CD4-positive, alpha-beta T cell treated with Interleukin-17A for 1 hour (primary cell): ENCODE measurements around the gene NTHL1.
"Not testable (repeated sequence)": the region's sequence is repeated elsewhere in the genome, so short reads cannot be mapped to it uniquely, and the experiment has no call there.

Source experiments
- DNase-seq: peaks from one replicate; pipeline ENCODE4 v3.0.0-alpha.2; 2020

Gene NTHL1

DNA sequence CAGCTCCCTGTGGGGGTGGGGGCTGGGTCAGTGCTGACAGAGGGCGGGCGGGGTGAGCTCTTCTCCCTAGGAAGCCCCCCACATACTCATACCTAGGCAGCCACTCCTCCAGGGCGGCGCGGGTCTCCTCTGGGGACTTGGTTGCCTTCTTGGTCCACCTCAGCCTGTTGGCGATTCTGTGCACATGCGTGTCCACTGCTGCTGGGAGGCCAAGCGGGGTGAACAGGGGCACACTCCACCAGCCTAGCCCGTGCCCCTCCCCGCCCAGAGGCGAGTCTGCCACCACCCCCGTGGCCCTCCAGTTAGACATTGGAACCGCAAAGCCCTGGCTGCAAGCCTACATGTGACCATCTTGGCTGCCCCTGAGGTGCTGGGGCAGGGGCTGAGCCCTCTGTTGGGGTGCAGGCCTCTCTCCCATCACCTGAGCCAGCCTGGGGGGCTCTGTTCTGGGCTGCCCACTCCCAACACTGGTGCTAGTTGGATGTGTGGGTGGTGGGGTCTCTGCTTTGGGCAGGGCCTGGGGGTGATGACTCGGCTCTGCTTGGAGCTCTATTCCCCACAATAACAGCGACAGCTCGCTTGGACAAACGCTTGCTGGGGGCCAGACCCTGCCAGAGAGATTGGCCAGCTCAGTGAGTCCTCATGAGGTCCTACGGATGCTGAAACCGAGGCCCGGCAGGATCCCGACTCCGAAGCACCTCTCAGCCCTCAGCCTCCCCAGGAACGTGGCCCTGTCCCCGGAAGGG is 7.4 kb downstream of the NTHL1 start:
- DNase-seq: no peak

DNA sequence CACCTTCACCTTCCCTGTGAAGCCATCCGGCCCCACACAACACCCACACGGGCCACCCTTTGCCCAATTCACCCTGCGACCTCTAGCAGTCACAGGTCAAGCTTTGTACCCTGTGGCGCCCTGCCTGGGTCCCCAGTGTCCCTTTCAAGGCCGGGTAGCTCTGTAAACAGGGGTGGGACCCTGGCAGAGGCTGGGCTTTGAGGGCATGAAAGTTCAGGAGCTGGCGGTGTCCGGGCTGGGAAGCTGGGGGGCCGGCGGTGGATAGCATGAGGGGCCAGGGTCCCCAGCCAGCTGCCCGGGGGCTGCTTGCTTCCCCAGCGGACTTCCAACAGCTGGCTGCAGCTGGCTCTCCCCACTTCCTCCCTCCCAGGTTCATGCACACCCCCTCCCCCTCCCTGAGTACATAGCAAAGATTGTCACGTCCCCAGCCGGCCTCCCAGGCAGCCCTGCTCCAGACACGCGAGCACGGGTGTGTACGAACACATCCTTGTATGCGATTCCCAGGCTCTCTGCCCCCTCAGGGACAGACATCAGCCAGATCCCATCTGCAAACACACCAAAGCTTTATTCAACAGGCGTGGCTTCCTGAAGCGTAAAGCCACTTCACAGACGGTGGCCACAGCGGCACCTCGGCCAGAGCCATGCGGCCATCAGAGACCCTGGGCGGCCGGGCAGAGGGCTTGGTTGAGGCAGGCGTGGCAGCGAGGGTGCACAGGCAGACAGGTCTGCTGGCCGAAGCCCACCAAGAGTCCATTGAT is 8.2 kb downstream of the NTHL1 start:
- no peak for DNase-seq

DNA sequence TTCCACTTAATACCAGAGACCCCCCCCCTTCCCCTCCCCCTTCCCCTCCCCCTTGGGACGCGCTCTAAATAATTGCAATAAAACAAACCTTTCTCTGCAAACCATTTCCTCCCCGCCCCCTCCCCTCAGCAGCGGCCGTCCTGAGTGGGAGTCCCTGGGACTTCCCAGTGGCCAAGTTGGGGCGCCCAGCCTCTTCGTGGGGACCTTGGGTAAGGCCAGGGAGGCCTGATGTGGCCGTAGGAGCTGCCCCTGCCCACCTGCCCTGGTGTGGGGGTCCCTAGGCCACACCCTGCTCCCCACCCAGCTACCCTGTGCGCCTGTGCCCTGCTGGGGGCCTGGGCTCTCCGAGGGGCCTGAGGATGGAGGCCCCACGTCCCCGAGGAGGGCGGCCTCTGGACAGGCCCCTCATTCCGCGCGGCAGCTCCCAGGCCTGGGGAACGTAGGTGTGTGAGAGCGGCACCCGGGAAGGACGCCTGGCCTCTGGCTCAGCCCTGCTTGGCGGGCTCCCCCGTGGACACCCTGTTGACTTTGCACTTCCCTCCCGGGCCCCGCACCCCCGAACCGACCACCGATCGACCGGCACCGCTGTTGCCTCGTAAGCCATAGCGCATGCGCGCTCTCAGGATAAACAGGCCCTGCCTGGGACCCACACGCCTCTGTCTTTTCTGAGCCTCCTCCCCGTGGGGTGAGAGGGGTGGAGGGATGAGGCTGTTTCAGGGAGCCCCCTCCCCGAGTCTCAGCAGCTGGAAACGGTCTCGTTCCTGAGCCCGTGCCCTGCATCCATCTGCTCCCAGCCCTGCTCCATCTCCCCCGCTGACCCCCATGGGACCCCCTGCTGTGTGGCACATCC is 9.0 kb downstream of the NTHL1 start:
- DNase-seq: no peak

DNA sequence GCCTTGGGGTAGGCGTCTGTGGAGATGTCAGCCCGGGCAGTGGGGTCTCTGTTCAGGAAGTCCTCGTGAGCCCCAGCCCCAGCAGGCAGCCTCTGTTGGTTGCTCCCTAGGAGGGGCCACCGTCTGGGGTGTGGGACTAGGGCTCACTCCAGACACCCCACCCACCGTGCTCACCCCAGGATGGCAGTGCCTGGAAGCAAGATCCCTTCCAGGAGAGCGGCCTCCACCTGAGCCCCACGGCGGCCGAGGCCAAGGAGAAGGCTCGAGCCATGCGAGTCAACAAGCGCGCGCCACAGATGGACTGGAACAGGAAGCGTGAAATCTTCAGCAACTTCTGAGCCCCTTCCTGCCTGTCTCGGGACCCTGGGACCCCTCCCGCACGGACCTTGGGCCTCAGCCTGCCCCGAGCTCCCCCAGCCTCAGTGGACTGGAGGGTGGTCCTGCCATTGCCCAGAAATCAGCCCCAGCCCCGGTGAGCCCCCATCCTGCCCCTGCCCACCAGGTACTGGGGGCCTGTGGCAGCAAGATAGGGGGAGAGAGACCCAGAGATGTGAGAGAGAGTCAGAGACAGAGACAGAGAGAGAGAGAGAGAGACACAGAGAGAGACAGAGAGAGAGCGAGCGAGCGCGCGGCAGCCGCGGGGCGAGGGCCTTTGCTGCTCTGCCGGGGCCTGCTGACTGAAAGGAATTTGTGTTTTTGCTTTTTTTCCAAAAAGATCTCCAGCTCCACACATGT is 9.8 kb downstream of the NTHL1 start:
- DNase-seq: no peak

DNA sequence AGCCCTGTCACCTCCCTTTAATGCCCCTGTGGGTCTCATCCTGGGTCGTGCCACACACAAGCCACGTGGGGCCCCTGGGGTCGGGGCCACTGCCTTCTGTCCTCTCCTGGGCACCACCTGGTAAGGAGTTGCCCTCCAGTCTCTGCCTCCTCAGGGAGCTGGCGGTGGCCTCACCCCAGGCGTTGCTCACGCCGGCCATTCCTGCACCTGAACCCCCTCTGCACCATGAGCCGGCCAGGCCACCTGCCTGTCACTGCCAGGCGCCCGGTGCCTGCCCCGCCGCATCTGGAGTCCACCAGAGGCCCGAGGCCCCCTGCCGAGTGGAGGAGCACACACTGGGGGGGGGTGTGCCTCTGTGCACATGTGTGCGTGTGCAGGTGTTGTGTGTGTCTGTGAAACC is 10.5 kb downstream of the NTHL1 start:
- DNase-seq: no peak

DNA sequence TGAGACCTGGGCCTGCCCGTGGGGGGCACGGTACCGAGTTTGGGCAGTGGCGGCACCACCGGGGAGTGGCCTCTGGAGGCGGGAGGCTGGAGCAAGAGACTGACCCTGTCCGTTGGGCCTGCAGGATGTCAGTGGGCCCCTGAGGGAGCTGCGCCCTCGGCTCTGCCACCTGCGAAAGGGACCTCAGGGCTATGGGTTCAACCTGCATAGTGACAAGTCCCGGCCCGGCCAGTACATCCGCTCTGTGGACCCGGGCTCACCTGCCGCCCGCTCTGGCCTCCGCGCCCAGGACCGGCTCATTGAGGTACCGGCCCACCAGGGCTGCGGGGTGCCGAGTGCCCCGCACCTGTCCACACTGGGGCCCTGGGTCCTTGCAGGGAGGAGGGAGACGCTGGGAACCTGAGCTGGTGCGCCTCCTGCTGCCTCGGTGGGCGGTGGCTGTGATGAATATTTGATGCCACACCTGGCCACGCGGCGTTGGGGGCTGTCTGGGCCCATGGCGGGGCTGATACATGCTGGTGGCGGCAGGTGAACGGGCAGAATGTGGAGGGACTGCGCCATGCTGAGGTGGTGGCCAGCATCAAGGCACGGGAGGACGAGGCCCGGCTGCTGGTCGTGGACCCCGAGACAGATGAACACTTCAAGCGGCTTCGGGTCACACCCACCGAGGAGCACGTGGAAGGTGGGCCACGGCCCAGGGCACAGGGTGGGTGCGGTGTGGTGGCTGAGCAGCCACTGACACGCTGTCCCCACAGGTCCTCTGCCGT is 11.3 kb downstream of the NTHL1 start:
- no peak for DNase-seq

DNA sequence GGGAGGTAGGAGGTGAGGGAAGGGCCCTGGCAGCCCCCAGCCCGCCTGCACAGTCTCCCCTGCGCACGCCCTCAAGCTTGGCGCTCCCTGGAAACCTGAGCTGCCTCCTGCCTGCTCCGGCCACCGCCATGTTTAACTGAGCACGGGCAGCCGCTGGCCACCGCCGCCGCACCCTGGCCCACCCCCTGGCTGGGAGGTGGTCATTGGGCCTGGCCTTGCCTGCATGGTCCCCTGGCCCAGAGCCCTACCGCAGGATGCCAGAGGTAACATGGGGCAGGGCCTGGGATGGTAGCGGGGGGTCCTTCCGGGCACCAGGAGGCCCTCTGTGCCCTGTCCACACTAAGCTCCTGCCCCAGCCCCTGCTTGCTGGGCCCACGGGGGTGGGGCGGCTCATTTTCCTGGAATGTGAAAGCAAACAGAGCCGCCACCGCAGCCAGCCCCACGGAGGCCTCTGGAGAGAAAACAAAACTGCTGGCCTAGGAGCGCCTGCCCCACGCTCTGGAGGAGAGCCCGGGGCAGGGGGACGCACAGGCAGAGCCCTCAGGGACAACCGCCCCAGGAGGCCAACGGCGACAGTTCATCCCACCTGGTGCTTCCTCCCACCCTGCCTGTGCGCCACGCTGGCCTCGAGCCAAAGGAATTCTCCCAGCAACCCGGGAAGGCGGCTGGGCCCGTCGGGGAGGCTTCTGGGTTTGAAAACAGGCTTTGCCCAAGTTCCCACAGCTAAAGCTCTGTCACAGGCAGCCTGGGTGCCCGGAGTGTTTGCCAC is 12.0 kb downstream of the NTHL1 start:
- no peak for DNase-seq

DNA sequence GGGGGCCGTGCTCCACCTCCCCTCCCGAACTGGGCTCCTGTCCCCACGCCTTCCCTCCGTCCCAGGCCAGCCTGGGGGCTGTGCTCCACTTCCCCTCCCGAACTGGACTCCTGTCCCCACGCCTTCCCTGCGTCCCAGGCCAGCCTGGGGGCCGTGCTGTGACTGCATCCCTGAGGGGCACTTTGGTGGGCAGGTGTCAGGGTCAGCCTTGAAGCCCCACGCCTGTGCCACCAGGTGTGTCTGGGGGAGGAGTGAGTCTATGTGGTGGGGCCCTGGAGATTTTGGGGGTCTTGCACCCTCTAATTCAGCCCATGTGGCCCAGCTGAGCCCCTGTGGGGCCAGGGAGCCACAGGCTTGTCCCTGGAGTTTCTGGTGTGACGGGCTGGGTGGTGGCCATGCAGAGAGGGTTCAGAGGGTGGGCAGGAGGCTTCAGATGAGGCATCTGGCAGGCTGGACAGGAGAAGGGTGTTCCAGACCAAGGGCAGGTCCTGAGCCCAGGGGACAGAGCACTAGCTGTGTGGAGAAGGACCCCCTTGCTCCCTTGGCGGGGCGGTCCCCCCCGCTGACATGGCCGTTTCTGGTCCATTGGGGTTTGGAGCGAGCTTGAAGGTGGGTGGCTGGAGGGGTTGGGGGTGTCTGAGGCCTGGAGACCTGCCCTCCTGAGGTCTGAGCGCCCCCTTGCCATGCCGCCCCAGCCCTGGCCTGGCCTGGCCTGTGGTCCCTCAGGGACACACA is 12.8 kb downstream of the NTHL1 start:
- DNase-seq: no peak

DNA sequence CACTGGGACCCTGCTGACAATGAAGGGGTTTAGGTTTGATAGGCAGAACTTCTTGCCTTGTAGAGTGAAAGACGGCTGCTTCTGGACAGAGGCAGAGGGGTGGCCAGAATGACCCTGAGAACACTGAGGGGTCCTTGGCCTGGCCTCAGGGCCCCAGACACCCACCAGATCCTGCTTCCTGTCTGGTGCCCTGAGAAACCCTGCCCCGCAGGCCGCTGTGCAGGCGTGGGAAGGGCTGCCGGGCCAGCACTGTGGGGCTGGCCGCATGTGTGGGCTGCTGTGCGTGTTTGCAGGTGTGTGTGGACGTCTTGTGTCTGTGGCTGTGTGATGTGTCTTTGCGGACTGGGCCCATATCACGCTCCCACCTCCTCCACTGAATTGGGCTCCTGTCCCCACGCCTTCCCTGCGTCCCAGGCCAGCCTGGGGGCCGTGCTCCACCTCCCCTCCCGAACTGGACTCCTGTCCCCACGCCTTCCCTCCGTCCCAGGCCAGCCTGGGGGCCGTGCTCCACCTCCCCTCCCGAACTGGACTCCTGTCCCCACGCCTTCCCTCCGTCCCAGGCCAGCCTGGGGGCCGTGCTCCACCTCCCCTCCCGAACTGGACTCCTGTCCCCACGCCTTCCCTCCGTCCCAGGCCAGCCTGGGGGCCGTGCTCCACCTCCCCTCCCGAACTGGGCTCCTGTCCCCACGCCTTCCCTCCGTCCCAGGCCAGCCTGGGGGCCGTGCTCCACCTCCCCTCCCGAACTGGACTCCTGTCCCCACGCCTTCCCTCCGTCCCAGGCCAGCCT is 13.5 kb downstream of the NTHL1 start:
- not testable (repeated sequence) for DNase-seq

DNA sequence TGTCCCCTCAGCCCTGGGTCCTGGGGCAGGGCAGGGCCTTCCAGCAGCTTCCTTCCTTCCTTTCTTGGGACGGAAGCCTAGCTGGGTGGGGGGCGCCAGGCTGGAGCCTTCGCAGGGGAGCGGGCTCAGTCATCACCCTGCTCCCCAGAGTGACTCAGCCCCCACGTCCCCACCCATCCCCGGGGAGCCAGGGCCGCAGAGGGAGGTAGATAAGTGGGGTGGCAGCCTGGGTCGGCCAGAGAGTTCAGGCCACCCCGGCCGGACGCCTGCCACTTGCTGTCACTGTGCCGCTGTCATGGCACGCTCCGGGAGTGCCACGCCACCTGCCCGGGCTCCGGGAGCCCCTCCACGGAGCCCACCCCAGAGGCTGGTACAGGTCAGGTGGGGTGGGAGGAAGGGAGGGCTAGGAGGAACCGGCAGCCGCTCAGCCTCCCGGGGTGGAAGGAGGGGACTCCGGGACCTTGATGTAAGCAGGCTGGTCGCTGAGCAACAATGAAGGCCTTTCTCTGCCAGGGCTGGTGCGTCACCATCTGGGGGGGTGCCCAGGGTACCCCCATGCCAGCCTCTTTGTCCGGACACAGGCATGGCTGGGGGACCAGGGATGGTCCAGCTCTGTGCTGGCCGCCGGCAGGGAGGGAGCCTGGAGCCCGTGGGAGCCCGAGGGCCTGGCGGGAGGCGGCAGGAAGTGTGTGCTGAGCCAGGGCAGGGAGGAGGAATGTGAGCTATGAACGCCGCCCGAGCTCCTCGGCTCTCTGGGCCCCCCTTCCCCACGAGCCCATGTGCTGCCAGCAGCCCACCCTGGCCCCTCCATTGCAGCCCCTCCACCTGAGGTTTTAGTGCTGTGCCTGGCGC is 14.4 kb downstream of the NTHL1 start:
- DNase-seq: no peak

DNA sequence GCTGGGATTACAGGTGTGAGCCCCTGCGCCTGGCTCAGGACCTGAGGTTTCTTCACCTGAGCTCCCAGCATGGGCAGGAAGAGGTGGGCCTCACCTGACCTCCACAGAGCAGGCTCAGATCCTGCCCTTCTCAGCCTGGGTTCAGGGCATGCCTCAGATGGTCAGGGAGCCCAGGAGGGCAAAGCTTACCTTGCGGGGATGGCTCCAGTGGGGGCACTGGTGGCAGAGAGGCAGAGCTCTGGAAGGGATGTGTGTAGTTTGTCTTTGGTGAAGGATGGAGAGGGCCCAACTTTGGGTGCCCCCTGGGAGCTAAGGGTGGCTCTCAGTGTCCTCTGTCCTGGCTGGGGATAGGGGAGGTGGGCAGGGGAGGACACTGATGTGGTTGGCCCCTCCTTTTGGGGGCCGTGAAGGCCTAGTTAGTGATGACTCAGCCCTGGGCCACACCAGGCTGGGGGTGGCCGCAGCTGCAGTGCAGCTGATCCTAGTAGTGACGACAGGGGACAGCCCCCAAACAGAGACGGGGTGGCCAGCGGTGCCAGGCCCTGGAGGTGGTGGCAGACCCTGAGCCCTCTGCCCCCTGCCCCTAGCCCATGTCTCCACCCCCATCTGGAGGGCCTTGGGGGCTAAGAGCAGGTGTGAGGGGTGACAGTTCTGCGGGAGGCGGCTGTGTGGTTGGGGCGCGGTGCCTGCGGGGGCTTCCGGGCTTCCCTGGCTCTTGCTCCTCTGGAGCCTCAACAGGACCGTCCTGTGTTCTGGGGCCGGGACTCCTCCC is 15.2 kb downstream of the NTHL1 start:
- DNase-seq: no peak

DNA sequence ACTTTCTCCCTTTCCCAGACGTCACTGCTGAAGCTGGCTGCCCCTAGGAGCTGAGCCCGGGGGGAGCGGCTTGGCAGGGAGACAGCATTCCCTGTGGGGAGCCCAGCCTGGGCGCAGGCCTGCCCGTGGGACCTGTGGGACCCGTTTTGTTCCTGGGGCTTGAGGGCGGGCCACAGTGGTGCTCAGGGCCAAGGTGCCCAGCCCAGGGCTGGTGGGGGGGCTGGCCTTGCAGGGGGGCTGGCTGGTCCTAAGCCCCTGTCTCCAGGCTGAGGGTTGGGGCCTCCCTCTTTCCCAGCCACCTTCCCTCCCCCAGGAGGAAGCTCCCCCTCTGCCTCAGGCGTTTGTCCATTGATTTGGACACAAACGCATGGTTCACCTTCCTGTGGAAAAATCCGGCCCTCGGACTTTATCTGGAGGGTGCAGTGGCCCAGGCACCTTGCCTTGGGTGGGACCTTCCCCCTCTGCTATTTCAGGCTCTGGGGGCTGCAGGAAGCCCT is 16.5 kb downstream of the NTHL1 start:
- no peak for DNase-seq

DNA sequence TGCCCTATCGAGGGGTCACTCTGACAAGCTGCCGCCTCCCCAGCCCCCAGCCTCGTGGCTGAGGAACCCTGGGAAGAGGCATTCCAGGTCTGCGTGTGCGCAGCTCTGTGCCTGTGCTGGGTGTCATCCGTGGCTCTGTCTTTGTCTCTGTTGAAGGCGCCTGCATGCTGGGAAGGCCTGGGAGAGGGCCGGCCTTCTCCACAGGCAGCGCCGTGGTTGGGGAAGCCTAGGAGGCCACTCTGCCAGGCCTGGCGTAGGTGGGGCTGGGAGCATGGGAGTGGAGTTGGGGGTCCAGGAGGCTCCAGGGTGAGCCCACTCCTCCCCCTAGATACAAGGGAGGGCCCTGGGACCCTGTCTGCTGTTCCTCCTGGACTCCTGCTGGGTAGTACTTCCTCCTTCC is 17.6 kb downstream of the NTHL1 start:
- DNase-seq: no peak

DNA sequence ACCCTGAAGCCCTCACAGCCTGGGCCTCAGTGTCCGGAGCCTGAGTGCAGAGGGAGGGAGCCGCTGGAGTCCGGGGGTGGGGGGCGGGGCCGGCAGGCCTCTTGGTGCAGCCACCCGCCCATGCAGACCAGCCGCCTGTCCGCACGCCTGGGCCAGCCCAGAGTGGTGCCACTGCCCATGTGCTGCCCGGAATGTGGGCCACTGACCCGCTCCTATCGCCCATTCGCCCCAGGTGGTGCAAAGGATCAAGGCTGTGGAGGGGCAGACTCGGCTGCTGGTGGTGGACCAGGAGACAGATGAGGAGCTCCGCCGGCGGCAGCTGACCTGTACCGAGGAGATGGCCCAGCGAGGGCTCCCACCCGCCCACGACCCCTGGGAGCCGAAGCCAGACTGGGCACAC is 18.3 kb downstream of the NTHL1 start:
- no peak for DNase-seq

DNA sequence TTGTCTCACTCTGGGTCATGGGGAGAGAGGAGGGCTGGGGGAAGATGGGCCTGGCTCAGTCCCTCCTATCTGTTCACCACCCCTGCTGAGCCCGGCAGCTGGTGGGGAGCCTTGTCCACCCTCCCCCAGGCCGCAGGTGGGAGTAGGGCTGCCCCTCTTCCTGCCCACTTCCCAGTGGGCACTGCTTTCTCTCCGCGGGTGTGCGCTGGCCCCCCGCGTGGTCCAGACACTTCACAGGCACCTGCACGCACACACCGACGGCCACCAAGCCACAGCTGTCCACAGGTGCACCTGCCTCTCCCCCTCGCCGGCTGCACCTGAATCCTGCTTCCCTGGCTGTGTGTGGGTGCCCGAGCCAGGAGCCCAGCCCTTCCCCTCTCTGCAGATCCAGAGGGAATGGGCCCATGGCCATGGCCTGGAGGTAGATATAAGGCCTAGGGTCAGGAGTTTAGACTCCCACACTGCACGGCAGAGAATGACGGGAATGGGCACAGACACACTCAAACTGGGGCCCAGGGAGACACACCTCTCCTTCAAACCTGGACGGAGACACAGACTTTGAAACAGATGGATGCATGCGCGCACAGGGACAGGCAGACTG is 18.9 kb downstream of the NTHL1 start:
- no peak for DNase-seq

DNA sequence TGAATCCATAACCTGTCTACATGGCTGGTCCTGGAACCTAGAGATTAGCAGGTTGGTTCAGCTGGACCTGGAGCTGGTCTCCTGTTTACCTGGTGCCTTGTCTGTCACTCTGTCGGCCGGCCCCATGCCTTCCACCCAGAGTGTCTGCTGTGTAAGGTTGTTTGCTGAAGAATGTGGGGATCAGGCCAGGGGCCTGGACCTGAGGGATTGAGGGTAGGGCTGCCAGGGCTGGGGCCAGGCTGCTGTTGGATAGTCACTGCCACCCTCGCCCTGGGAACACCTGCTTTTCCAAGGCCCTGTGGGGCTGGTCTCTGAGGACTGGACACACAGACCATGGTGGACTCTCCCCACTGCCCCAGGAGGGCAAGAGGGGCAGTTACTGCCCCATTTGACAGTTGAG is 19.5 kb downstream of the NTHL1 start:
- DNase-seq: no peak
